Dermis lymphatic vessel endothelial cell (primary cell): ENCODE data around the gene SH3BP4. TPM values are rescaled to one million over a fixed set of nuclear protein-coding genes. Genes with fewer than 3 reads are reported as not detected.

Experiments used
- total RNA-seq: library from RNA; depleted of rRNA; stranded (reverse); fragments of >200 nt; gene quantifications from 2 replicates; pipeline ENCODE4 v1.2.1, GENCODE V29; 2014

Gene SH3BP4, protein sequence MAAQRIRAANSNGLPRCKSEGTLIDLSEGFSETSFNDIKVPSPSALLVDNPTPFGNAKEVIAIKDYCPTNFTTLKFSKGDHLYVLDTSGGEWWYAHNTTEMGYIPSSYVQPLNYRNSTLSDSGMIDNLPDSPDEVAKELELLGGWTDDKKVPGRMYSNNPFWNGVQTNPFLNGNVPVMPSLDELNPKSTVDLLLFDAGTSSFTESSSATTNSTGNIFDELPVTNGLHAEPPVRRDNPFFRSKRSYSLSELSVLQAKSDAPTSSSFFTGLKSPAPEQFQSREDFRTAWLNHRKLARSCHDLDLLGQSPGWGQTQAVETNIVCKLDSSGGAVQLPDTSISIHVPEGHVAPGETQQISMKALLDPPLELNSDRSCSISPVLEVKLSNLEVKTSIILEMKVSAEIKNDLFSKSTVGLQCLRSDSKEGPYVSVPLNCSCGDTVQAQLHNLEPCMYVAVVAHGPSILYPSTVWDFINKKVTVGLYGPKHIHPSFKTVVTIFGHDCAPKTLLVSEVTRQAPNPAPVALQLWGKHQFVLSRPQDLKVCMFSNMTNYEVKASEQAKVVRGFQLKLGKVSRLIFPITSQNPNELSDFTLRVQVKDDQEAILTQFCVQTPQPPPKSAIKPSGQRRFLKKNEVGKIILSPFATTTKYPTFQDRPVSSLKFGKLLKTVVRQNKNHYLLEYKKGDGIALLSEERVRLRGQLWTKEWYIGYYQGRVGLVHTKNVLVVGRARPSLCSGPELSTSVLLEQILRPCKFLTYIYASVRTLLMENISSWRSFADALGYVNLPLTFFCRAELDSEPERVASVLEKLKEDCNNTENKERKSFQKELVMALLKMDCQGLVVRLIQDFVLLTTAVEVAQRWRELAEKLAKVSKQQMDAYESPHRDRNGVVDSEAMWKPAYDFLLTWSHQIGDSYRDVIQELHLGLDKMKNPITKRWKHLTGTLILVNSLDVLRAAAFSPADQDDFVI
- total RNA-seq: 17.4 and 23.6 TPM in 2 replicates

DNA sequence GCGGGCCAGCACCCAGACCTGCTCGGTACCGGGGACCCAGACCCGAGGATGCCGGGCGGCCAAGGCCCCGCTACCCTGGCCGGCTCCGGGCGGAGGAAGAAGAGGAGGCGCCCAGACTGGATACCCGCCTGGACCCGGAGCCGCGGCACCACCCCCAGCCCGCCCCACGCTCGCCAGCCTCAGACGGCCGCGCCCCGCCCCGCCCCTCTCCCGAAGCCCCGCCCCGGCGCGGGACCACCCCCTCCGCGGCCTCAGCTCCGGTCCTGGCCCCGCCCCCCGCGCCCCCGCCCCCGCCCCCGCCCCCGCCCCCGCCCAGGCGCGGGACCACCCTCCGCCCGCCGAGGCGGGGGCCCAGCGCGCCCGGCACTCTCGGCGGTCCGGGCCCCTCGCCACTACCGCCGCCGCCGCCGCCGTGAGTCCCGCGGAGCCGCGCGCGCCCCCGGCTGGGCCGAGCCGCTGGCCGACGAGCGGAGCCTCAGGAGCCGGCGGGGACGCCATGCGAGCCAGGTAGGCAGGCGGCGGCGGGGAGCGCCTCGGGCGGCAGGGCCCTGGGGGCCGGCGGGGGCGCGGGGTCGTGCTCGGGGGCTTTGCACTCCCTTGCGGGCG lies at the start of gene SH3BP4:
Gene SH3BP4, plus strand, starts transcription at position 354 of the 606 bp plus-strand sequence. CDS start 82,986 bp downstream, outside the sequence.

